ENCODE data around the gene SLC1A7.

DNA sequence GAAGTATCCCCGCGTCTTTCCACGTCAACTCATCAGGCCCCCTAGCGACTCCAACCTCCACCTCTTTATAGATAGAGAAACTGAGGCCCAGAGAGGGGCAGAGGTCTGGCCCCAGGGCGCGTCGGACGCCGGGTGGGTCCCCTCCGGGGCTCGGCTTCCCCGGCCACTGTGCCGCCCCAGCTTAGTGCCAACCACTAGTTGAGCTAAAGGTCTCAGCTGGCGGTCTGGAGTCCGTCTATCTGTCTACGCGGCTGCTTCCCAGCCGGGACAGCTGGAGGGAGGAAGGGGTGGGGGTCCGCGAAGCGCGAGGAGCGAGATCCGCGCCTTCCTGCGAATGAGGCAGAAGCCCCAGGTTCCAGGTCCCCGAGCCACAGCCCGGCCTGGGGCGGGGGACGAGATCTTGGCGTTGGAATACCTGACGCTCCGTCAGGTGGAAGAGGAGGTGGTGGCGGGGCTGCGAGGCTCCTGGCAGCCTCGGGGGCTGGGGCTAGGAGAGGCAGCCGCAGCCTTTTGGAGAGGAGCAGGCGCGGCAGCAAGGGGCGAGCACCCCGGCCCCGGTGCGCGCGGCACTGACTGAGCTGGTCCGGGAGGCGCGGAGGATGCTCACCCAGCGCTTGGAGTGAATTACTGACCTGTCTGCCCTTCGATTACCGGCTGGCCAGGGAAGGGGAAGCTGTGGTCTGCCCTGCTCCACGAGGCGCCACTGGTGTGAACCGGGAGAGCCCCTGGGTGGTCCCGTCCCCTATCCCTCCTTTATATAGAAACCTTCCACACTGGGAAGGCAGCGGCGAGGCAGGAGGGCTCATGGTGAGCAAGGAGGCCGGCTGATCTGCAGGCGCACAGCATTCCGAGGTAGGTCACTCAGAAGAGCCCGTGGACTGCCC, 79.5 kb downstream of the SLC1A7 start:
- TF ChIP-seq, protein P1, sequence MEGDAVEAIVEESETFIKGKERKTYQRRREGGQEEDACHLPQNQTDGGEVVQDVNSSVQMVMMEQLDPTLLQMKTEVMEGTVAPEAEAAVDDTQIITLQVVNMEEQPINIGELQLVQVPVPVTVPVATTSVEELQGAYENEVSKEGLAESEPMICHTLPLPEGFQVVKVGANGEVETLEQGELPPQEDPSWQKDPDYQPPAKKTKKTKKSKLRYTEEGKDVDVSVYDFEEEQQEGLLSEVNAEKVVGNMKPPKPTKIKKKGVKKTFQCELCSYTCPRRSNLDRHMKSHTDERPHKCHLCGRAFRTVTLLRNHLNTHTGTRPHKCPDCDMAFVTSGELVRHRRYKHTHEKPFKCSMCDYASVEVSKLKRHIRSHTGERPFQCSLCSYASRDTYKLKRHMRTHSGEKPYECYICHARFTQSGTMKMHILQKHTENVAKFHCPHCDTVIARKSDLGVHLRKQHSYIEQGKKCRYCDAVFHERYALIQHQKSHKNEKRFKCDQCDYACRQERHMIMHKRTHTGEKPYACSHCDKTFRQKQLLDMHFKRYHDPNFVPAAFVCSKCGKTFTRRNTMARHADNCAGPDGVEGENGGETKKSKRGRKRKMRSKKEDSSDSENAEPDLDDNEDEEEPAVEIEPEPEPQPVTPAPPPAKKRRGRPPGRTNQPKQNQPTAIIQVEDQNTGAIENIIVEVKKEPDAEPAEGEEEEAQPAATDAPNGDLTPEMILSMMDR (IDR thresholded peaks at IDR 0.05), result no peak
- TF ChIP-seq POLR2A (IDR thresholded peaks at IDR 0.05), result no peak

Data from uterus (tissue), 2 donors.